ENCODE results near the gene SLC28A2.
A peak's percentile ranks its signal among the peaks of the same experiment; 100 is the strongest.
"Not testable (repeated sequence)": the region's sequence is repeated elsewhere in the genome, so short reads cannot be mapped to it uniquely, and the experiment has no call there.

SLC28A2 gene, protein sequence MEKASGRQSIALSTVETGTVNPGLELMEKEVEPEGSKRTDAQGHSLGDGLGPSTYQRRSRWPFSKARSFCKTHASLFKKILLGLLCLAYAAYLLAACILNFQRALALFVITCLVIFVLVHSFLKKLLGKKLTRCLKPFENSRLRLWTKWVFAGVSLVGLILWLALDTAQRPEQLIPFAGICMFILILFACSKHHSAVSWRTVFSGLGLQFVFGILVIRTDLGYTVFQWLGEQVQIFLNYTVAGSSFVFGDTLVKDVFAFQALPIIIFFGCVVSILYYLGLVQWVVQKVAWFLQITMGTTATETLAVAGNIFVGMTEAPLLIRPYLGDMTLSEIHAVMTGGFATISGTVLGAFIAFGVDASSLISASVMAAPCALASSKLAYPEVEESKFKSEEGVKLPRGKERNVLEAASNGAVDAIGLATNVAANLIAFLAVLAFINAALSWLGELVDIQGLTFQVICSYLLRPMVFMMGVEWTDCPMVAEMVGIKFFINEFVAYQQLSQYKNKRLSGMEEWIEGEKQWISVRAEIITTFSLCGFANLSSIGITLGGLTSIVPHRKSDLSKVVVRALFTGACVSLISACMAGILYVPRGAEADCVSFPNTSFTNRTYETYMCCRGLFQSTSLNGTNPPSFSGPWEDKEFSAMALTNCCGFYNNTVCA

DNA sequence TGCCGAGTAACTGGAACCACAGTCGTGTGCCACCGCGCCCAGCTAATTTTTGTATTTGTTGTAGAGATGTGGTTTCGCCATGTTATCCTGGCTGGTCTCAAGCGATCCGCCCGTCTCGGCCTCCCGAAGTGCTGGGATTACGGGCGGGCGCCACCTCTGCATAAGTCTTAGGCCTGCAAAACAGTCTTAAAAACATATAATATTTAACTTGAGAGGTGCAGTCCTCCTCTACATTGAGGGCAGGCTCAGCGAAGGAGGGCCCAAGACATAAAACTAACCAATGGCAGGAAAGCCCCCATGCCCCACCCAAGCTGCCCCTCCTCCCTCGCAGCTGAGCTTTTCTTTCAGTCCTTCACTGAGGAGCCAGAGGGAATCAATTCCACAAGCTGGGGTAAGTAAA, at the start of gene SLC28A2:
Gene SLC28A2, plus strand, starts transcription at position 347 of the 400 bp plus-strand sequence. CDS start 982 bp downstream, outside the sequence.
- DNase-seq (ENCODE audit: low spot score) = no peak

DNA sequence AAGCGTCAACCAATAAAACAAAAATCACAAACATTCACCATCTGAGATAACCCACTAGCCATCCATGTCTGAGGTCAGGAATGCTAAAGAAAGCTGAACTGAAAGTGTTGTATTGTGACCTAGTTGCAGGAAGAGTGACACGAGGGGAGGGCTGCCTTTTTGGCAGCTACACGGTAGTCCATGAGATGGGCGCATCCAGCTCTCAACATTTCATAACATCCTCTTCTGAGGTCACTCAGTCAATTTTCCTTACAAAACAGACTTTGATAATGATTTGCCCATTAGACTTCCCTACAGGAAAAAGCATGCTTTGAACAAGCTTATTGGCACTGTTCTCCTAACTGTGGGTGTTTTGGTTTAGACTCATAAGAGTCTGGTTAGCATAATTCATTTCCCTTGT, 48.9 kb upstream of the SLC28A2 start:
- DNase-seq (ENCODE audit: low spot score) = no peak

DNA sequence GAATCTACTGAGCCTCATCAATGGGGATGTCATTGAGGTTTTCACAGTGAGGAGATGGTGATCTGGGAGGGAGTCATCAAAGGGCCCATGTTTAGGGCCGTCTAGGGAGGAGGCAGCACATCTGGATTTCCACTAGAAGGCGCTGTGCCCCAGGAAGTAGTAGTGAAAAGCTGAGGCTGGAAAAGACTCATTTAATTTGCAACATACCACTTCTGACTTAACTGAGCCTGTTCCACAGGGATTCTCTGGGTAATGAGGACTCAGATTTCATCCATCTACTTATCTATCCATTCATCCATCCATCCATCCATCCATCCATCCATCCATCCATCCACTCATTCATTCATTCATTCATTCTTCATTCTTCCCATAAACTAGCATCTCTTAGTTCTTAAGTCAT, 46.8 kb upstream of the SLC28A2 start:
- DNase-seq (ENCODE audit: low spot score) = peak; percentile 63

DNA sequence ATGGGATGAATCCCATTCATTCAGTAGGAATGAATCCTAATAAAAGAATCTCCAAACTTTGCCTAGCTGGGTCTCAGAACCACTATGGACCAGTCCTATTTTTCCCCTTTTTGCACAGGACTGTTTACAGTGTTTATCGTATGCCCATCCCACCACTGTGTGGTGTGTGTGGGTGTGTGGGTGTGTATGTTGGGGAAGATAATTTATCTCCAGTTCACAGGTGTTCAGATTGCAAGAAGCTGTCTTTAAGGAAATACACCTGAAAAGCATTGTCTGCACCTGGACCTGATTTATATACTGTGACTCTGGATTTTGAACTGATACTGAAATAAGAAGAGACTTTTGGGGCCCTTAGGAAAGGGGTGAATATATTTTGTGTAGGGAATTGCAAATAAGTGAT, 39.5 kb upstream of the SLC28A2 start:
- DNase-seq (ENCODE audit: low spot score) = no peak

DNA sequence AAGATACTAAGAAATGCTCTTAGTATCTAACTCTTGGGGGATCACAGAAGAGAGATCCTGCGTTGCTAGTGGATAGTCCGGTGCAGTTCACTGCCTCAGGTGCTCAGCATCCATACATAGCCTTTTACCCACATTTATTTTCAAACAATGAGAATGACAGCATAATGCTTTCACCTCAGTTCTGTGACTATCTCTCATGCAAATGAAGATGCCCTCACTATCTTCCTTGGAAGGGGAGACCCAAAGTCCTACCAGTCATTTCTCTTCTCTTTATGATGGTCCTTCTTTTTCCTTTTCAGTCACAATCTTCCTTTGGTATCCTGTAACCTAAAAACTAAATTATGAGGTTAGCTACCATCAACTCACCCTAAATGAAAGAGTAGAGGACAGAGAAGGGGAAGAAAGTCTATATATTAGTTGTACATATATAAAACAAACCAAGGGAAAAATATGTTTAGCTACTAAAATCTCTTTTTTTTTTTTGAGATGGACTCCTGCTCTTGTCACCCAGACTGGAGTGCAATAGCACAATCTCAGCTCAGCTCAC, 30.9 kb upstream of the SLC28A2 start:
- DNase-seq (ENCODE audit: low spot score) = no peak

DNA sequence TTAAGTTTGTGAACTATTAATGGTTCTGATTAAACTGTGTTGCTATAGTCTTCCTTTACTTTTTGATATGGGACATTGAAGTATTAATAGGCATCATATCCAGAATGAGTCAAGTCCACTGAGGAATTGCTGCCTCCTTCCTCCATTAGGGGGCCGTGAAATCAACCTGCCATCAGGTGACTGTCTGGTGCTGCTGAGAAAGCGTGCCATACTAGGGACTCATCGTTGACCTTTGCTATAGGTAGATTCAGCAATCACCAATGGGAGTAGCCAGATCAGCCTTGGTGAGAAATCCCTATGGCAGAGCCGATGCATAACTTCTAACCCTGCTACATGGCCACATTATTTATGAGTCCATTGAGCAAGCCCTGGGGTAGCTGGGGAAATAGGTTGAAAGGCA, 30.1 kb upstream of the SLC28A2 start:
- no peak for DNase-seq (ENCODE audit: low spot score)

DNA sequence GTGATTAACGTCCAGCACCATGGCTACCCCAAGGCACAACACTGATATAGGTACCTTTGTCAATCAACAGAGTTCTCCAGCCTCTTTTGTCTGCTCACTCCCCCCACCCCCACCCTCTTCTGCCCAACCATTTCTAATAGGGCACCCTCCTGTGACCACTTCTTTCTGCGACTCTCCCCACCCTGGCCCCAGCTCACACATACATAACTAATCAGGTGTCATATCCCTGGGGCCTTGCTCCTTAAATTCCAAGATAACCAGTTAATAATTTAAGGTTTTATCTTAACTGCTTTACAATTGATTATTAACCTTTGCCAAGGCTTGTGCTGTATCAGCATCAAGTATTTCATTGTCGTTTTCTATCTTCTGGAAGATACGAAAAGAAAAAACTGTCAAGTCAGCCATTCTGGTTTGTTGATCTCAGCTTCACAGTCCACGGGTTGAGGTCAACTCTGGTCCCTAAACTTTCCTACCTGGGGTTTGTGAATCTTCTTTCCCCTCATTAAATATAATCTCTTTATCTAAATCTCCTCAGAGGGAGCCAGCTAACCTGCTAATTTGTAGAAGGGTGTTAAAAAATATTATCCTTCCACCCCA, 27.3 kb upstream of the SLC28A2 start:
- no peak for DNase-seq (ENCODE audit: low spot score)

DNA sequence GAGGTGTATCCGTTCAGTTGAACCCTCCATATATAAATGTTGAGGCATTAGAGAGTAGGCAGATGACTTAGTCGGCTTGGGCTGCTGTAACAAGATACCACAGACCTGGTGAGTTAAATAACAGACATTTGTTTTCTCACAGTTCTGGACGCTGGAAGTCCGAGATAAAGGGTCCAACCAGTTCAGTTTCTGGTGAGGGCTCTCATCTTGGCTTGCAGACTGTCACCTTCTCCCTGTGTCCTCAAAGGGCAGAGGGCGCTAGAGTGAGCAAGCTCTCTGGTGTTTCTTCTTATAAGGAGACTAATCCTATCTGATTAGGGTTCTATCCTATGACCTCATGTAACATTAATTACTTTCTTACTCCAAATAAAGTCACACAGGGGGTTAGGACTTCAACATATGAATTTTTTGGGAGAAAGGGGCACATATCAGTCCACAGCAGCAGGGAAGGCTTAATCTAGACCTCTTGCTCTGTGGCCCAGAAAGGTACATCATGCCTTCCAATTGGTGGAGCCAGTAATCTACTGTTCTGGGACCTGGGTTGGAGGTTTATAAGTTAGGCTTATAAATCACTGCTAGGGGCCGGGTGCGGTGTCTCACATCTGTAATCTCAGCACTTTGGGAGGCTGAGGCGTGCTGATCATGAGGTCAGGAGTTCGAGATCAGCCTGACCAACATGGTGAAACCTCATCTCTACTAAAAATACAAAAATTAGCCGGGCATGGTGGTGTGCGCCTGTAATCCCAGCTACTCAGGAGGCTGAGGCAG, 26.3 kb upstream of the SLC28A2 start:
- no peak for DNase-seq (ENCODE audit: low spot score)

DNA sequence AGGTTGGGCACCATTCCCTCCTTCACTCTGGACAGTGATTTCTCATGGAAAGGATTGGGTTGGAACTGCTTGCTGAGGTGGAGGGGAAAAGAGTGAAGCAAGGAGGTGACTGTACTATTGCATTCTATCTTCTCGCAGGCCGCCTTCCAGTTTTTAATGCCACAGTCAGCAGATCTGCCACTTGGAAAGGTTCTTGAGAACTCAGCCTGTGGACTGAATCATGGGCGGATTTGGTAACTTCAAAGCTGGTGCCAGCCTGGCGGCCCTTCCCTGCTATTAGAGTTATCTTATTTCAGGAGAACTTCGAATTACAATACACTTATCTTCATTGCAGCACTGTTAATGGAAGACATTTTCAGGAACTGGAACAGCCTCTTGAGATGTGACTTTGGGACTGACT, 23.1 kb upstream of the SLC28A2 start:
- DNase-seq (ENCODE audit: low spot score) = no peak

DNA sequence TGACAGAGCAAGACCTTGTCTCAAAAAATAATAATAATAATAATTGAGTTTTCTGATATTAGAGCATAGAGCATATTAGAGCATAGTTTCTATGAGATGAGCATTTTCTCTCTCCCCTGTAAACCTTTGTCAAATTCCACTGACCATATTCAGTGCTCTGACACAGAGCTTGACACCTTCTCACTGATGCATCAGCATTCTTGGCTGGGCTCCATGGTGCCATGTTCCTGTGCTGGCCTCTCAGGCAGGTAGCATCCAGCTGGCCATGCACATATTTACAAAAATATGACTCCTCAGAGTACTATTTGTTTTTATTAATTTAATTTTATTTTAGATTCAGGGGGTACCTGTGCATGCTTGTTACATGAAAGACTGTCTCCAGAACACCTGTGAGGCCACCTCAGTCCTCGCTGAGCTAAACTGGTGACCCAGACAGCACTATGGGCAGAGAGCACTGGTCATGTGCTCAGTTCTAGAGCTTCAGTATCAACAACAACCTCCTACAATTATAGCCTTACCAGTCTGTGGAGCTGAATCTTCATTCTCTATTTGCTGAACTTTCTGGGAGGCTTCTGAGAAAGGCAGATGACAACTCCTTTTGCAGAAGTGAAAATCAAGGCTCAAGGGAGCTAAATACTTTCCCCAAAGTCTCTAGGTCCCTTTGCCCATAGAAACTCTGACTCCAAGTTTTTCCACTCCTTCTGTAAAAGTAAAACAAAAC, 21.6 kb upstream of the SLC28A2 start:
- no peak for DNase-seq (ENCODE audit: low spot score)

DNA sequence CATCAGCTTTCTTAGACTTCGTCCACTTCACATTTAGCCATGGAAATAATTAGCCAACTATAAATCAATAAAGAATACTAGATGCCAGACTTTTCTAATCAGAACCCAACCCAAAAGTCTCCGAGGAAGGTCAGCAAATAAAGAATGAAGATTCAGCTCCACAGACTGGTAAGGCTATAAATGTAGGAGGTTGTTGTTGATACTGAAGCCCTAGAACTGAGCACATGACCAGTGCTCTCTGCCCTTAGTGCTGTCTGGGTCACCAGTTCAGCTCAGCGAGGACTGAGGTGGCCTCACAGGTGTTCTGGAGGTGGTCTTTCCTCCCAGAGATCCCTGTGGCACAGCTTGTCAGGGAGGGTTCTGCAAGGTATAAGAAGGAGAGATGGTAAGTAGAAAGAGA, 20.9 kb upstream of the SLC28A2 start:
- no peak for DNase-seq (ENCODE audit: low spot score)

DNA sequence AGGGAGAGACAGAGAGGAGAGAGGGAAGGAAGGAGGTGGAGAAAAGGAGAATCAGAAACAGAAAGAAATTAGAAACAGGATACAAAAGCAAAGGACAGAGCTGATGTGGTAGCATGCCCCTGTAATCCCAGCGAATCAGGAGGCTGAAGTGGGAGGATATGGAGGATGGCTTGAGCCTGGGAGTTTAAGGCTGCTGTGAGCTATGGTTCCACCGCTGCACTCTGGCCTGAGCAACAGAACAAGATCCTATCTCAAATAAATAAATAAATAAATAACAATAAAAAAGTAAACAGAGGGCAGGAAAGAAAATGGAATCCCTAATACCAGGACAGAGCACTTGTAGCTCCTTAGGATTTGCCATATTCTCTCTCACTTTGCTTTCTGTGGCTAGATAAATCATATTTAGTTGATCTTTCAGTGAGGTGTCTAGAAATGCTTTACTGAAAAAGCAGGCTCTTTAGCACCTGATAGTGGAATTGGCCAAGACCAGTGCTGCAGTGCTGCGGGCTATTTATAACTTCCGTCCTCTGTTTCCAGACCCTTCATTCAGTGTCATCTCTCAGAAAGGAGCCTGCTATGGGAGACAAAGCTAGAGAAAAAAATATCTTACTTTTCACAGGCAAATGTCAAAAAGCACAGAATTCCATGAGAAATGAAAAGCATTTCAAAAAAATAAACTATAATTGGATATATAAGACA, 20.0 kb upstream of the SLC28A2 start:
- DNase-seq (ENCODE audit: low spot score) = no peak

DNA sequence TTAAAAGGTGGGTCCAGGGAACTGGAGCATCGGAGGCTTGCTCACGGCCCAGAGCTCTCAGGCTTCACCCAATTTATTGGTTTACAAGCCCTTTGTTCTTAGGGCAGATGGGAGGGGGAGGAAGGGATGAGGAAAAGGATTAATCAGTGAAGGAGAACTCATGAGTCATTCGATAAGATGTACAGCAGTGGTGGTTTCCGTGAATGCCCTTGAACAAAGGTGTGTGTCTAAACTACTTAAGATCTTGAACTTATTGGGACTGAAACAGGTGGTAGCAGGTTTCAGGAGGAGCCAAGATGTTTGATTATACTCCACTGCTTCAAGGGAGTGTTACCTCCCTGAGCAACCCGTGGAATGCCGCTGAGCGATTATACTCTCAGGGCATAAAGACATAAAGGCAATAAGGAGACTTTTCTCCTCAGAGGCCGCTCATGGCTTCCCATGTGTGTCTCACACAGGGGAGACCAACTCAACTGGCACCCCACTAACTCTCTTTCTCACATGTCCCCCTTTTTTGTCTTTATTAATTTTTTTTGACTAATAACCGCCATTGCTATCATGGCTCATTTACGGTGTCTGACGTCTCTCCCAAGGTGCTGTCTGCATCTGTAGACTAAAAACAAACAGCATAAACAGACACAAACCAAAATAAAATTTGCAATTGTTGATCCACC, 17.3 kb upstream of the SLC28A2 start:
- DNase-seq (ENCODE audit: low spot score) = no peak

DNA sequence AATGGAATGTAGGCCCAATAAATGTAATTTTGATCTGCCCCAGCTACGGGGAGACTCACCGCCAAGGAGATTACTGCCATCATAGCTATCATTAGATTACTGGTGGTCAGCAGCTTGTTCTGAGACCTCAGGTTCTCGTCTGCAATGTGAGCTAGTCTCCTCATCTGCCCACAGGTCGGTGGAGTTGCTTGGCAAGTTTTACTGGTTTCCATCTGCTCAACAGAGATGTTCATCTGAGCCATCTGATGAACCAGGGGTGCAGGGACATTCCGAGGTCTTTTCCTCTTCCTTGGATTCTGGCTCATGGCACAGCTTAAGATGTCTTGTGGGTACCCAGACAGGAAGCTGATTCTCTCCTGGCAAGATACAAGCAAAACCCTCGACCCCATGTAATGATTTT, 15.2 kb upstream of the SLC28A2 start:
- DNase-seq (ENCODE audit: low spot score) = not testable (repeated sequence)

DNA sequence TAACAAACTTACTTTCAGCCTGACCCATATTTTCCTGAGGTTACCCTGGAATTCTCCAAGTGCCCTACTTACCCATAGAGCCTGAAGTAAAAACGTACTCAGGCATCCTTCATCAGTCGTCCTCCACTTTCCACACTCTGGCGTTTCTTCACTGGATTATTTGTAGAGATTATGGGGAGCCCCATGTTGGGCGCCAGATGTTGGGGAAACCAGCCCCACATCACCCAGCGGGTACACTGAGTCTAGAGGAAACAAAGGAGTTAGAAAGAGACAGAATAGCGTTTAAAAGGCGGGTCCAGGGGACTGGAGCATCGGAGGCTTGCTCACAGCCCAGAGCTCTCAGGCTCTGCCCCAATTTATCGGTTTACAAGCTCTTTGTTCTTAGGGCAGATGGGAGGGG, 9.7 kb upstream of the SLC28A2 start:
- no peak for DNase-seq (ENCODE audit: low spot score)

DNA sequence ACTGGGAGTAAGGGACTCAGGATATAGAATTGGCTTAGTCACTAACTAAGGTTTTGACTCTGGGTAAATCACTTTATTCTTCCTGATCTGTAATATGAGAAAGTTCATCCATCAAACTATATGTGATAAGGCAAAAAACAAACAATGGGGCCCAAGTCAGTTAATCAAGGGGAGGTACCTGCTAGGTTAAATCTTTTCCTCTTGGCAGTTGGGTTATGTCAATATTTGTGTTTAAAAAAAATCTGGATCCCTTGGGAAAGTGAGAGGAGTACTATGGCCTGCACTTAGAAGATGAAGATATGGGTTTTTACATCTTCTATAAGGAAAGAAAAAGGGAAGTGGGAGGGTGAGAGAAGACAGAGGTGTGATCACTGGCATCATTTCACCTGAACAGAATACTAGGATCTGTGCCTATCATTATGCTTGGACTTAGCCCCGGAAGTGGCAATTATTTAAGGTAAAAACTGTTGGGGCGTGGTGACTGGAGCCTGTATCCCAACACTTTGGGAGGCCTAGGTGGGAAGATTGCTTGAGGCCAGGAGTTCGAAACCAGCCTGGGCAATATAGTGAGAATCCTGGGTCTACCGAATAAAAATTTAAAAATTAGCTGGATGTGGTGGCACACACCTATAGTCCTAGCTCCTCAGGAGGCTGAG, 2.8 kb upstream of the SLC28A2 start:
- DNase-seq (ENCODE audit: low spot score) = no peak

DNA sequence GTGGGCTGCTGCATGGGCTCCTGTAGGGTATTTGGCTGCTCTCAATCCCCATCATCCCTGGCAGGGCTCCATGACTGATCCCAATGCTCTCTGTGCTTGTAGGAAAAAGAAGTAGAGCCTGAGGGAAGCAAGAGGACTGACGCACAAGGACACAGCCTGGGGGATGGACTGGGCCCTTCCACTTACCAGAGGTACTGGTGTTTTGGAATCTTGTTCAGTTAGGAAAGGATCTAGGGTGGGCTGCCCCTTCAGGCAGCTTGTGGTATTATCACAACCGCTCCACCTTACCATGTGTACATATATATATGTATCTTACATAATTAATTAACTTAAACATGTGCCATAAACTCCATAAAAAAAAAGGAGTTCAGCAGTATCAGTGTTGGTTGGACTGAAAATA, 1.3 kb downstream of the SLC28A2 start:
- DNase-seq (ENCODE audit: low spot score) = no peak

DNA sequence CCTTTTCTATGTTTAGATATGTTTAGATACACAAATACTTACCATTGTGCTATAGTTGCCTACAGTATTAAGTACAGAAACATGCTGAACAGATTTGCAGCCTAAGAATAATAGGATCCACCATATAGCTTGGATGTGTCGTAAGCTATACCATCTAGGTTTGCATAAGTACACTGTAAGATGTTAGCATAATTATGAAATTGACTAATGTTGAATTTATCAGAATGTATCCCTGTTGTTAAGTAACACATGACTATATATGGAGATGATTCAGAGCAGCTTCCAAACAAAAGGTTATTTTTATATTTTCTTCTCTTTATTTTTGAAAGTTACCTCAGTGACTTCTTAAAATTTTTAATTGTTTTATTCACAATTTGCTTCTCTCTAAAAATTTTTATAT, 2.4 kb downstream of the SLC28A2 start:
- no peak for DNase-seq (ENCODE audit: low spot score)

DNA sequence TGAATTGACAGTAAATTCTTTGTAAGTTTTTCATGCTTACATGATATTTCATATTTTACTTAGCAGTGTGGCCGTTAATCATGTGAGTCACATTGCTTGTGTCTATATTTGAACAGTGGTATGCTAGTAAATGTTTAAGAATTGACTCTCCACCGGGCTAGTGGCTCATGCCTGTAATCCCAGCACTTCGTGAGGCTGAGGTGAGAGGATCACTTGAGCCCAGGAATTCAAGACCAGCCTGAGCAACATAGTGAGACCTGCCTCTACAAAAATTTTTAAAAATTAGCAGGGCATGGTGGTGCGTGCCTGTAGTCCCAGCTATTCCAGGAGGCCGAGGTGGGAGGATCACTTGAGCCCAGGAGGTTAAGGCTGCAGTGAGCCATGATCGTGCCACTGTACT, 2.8 kb downstream of the SLC28A2 start:
- DNase-seq (ENCODE audit: low spot score) = not testable (repeated sequence)

DNA sequence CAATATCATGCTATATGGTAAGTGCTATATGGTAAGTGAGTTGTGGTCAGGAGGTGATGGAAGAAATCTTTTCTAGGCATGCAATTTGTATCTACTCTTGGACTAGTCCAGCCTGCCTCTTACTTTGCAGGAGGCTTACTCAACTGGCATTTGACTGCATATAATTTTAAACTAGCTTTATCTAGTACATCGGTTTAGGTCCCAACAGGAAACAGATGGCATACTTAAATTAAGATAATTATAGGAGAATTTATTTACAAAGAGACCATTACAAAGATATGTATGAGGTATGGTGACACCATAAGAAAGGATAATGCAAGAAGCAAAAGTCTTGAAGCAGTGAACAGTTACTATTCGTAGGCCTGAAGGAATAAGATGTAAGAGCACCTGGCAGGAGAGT, 7.8 kb downstream of the SLC28A2 start:
- no peak for DNase-seq (ENCODE audit: low spot score)

All from putamen (tissue), 1 donor.